SK-N-SH treated with all-trans-retinoic acid at 6 μM for 48 hours (cell line): ENCODE results near the gene EBF4.

ENCODE experiments used
- ATAC-seq: fragments of 200-7000 bp; cut with Tn5 transposase; 3 replicates; pipeline ENCODE4 v1.9.1; 2020; ENCODE audit warnings: mild to moderate bottlenecking, moderate library complexity
- ARNTL ChIP-seq: fragments of 450-650 bp; formaldehyde crosslinking; IDR thresholded peaks from 2 replicates; pipeline ENCODE4 v1.5.0; 2020; ENCODE audit warnings: low read depth, mild to moderate bottlenecking, moderate library complexity, borderline replicate concordance
- BACH2 ChIP-seq: fragments of 250-450 bp; sonication (Bioruptor Pico); IDR thresholded peaks from 2 replicates; pipeline ENCODE4 v1.9.0; 2021; ENCODE audit warnings: mild to moderate bottlenecking, borderline replicate concordance
- CREB5 ChIP-seq: fragments of 250-450 bp; sonication (Bioruptor Pico); IDR thresholded peaks from 2 replicates; pipeline ENCODE4 v1.5.1; 2020; ENCODE audit warnings: low read depth, mild to moderate bottlenecking, moderate library complexity
- CSDC2 ChIP-seq: fragments of 250-450 bp; sonication (Bioruptor Pico); IDR thresholded peaks from 2 replicates; pipeline ENCODE4 v1.5.0; 2020; ENCODE audit warnings: mild to moderate bottlenecking, moderate library complexity
- CSRNP3 ChIP-seq: fragments of 250-450 bp; sonication (Bioruptor Pico); IDR thresholded peaks from 2 replicates; pipeline ENCODE4 v1.5.1; 2021; ENCODE audit warnings: mild to moderate bottlenecking, moderate library complexity
- ESRRG ChIP-seq: fragments of 250-450 bp; sonication (Bioruptor Pico); IDR thresholded peaks from 2 replicates; pipeline ENCODE4 v1.6.1; 2021; ENCODE audit warnings: mild to moderate bottlenecking
- GLIS3 ChIP-seq: fragments of 250-450 bp; sonication (Bioruptor Pico); IDR thresholded peaks from 2 replicates; pipeline ENCODE4 v1.5.0; 2020; ENCODE audit warnings: mild to moderate bottlenecking, moderate library complexity
- ISL1 ChIP-seq: fragments of 250-450 bp; sonication (Bioruptor Pico); IDR thresholded peaks from 2 replicates; pipeline ENCODE4 v2.1.2; 2022; ENCODE audit warnings: mild to moderate bottlenecking, moderate library complexity
- OSR1 ChIP-seq: fragments of 250-450 bp; sonication (Bioruptor Pico); IDR thresholded peaks from 2 replicates; pipeline ENCODE4 v1.8.0; 2022; ENCODE audit warnings: moderate library complexity, mild to moderate bottlenecking, inconsistent platforms
- POU6F1 ChIP-seq: fragments of 250-450 bp; sonication (Bioruptor Pico); IDR thresholded peaks from 2 replicates; pipeline ENCODE4 v1.8.0; 2021; ENCODE audit warnings: low read depth, mild to moderate bottlenecking, moderate library complexity, borderline replicate concordance
- PPARA ChIP-seq: fragments of 250-450 bp; sonication (Bioruptor Pico); IDR thresholded peaks from 2 replicates; pipeline ENCODE4 v1.5.0; 2020; ENCODE audit warnings: mild to moderate bottlenecking, borderline replicate concordance
- RARB ChIP-seq: fragments of 250-450 bp; sonication (Bioruptor Pico); IDR thresholded peaks from 2 replicates; pipeline ENCODE4 v1.8.0; 2021; ENCODE audit warnings: mild to moderate bottlenecking, moderate library complexity
- SNAI2 ChIP-seq: fragments of 250-450 bp; sonication (Bioruptor Pico); IDR thresholded peaks from 2 replicates; pipeline ENCODE4 v1.5.0; 2020; ENCODE audit warnings: mild to moderate bottlenecking, moderate library complexity
- TCF4 ChIP-seq: fragments of 250-450 bp; sonication (Bioruptor Pico); IDR thresholded peaks from 2 replicates; pipeline ENCODE4 v1.8.0; 2021; ENCODE audit warnings: mild to moderate bottlenecking, moderate library complexity, borderline replicate concordance
- TOX ChIP-seq: fragments of 250-450 bp; sonication (Bioruptor Pico); IDR thresholded peaks from 2 replicates; pipeline ENCODE4 v1.8.0; 2021; ENCODE audit warnings: mild to moderate bottlenecking, moderate library complexity, borderline replicate concordance
- TSHZ2 ChIP-seq: fragments of 250-450 bp; sonication (Bioruptor Pico); IDR thresholded peaks from 2 replicates; pipeline ENCODE4 v1.5.0; 2020; ENCODE audit warnings: mild to moderate bottlenecking, moderate library complexity
- ZC3H10 ChIP-seq: fragments of 250-450 bp; sonication (Bioruptor Pico); IDR thresholded peaks from 2 replicates; pipeline ENCODE4 v1.5.1; 2021; ENCODE audit warnings: mild to moderate bottlenecking, moderate library complexity
- ZFP3 ChIP-seq: fragments of 250-450 bp; sonication (Bioruptor Pico); IDR thresholded peaks from 2 replicates; pipeline ENCODE4 v1.5.0; 2020; ENCODE audit warnings: mild to moderate bottlenecking, moderate library complexity
- ZFP30 ChIP-seq: fragments of 450-650 bp; formaldehyde crosslinking; IDR thresholded peaks from 2 replicates; pipeline ENCODE4 v1.5.0; 2022; ENCODE audit warnings: mild to moderate bottlenecking, moderate library complexity
- ZNF565 ChIP-seq: fragments of 450-650 bp; formaldehyde crosslinking; conservative IDR thresholded peaks from 2 replicates; pipeline ENCODE4 v1.5.0; 2020; ENCODE audit warnings: low read depth, mild to moderate bottlenecking, moderate library complexity
- ZNF70 ChIP-seq: fragments of 450-650 bp; formaldehyde crosslinking; IDR thresholded peaks from 2 replicates; pipeline ENCODE4 v1.5.0; 2020; ENCODE audit warnings: mild to moderate bottlenecking, moderate library complexity
- ZNF8 ChIP-seq: fragments of 450-650 bp; formaldehyde crosslinking; IDR thresholded peaks from 2 replicates; pipeline ENCODE4 v1.5.0; 2020; ENCODE audit warnings: mild to moderate bottlenecking, moderate library complexity

The EBF4 gene

GRCh38 chr20:2745060-2745910 is 52.7 kb downstream of the EBF4 start:
- no peak for ATAC-seq
- no peak for TF ChIP-seq OSR1 (CRISPR knock-in tag)
- no peak for TF ChIP-seq SNAI2 (CRISPR knock-in tag)
- TF ChIP-seq ARNTL (CRISPR knock-in tag), result no peak
- TF ChIP-seq CREB5 (CRISPR knock-in tag), result no peak
- TF ChIP-seq ISL1 (CRISPR knock-in tag), result no peak
- no peak for TF ChIP-seq ZC3H10 (CRISPR knock-in tag)
- TF ChIP-seq ZNF565 (CRISPR knock-in tag), result no peak
- TF ChIP-seq POU6F1 (CRISPR knock-in tag), result no peak
- no peak for TF ChIP-seq BACH2 (CRISPR knock-in tag)
- no peak for TF ChIP-seq TSHZ2 (CRISPR knock-in tag)
- no peak for TF ChIP-seq RARB (CRISPR knock-in tag)
- no peak for TF ChIP-seq CSDC2 (CRISPR knock-in tag)
- TF ChIP-seq ZFP30 (CRISPR knock-in tag), result no peak
- no peak for TF ChIP-seq GLIS3
- TF ChIP-seq ZNF8 (CRISPR knock-in tag), result no peak

GRCh38 chr20:2745936-2746635 is 53.5 kb downstream of the EBF4 start:
- ATAC-seq, result no peak
- TF ChIP-seq ESRRG (CRISPR knock-in tag), result no peak
- TF ChIP-seq OSR1 (CRISPR knock-in tag), result no peak
- no peak for TF ChIP-seq GLIS3

GRCh38 chr20:2746636-2747265 is 54.2 kb downstream of the EBF4 start:
- no peak for TF ChIP-seq CREB5 (CRISPR knock-in tag)
- no peak for TF ChIP-seq ZNF8 (CRISPR knock-in tag)
- TF ChIP-seq GLIS3, result no peak
- no peak for TF ChIP-seq POU6F1 (CRISPR knock-in tag)
- TF ChIP-seq PPARA (CRISPR knock-in tag), result no peak
- TF ChIP-seq TCF4 (CRISPR knock-in tag), result no peak
- TF ChIP-seq OSR1 (CRISPR knock-in tag), result no peak
- no peak for TF ChIP-seq TOX (CRISPR knock-in tag)
- no peak for TF ChIP-seq ZFP3
- TF ChIP-seq RARB (CRISPR knock-in tag), result no peak
- TF ChIP-seq ZNF70 (CRISPR knock-in tag), result no peak
- TF ChIP-seq CSRNP3, result no peak
- no peak for TF ChIP-seq ISL1 (CRISPR knock-in tag)
- TF ChIP-seq ZFP30 (CRISPR knock-in tag), result no peak
- TF ChIP-seq, all 23 proteins: peak for 0
- no peak for ATAC-seq
